Loucy (cell line): ENCODE measurements around the gene CFAP119.

Experiments
- H2AFZ ChIP-seq: fragments of 200-600 bp; sonication (generic); 2 replicates; pipeline ENCODE4 v1.6.0; 2016; ENCODE audit warnings: antibody characterized with exemption, mild to moderate bottlenecking, low read length, moderate library complexity
- H3F3A ChIP-seq: fragments of 200-600 bp; 2 replicates; pipeline ENCODE4 v1.6.0; 2016; ENCODE audit warnings: antibody characterized with exemption, low read depth, mild to moderate bottlenecking
- H3K27me3 ChIP-seq: fragments of 200-600 bp; sonication (generic); 2 replicates; pipeline ENCODE4 v1.6.1; 2014; ENCODE audit warnings: low read length, mild to moderate bottlenecking; ENCODE audit not compliant: insufficient read depth, poor library complexity, severe bottlenecking
- H3K36me3 ChIP-seq: fragments of 200-600 bp; sonication (generic); 2 replicates; pipeline ENCODE4 v1.6.1; 2016; ENCODE audit warnings: low read length; ENCODE audit not compliant: insufficient read depth
- H3K4me1 ChIP-seq: fragments of 200-600 bp; sonication (generic); 2 replicates; pipeline ENCODE4 v1.5.1; 2014; ENCODE audit warnings: low read length, mild to moderate bottlenecking; ENCODE audit not compliant: insufficient read depth, poor library complexity, severe bottlenecking
- H3K4me2 ChIP-seq: fragments of 200-600 bp; sonication (generic); 2 replicates; pipeline ENCODE4 v1.6.0; 2014; ENCODE audit warnings: antibody characterized with exemption, low read length, low read depth, mild to moderate bottlenecking; ENCODE audit not compliant: poor library complexity, severe bottlenecking
- H3K4me3 ChIP-seq: fragments of 200-600 bp; sonication (generic); 2 replicates; pipeline ENCODE4 v1.5.1; 2014; ENCODE audit warnings: low read length, mild to moderate bottlenecking, mixed read lengths; ENCODE audit not compliant: poor library complexity, severe bottlenecking
- H3K79me2 ChIP-seq: fragments of 200-600 bp; sonication (generic); 2 replicates; pipeline ENCODE4 v1.6.1; 2014; ENCODE audit warnings: low read length; ENCODE audit not compliant: insufficient read depth
- H3K9ac ChIP-seq: fragments of 200-600 bp; sonication (generic); 2 replicates; pipeline ENCODE4 v1.6.0; 2014; ENCODE audit warnings: mild to moderate bottlenecking, low read depth, low read length, moderate library complexity; ENCODE audit not compliant: poor library complexity, severe bottlenecking
- H3K9me2 ChIP-seq: fragments of 200-600 bp; sonication (generic); replicated peaks from 2 replicates; pipeline ENCODE4 v1.6.1; 2016; ENCODE audit warnings: low read depth, low read length, mixed read lengths
- H3K9me3 ChIP-seq: fragments of 200-600 bp; sonication (generic); 2 replicates; pipeline ENCODE4 v1.6.1; 2014; ENCODE audit warnings: mild to moderate bottlenecking, antibody characterized with exemption, low read length, low read depth; ENCODE audit not compliant: insufficient read depth
- H4K20me1 ChIP-seq: fragments of 200-600 bp; sonication (generic); 2 replicates; pipeline ENCODE4 v1.6.0; 2014; ENCODE audit warnings: antibody characterized with exemption, low read length, mild to moderate bottlenecking; ENCODE audit not compliant: insufficient read depth, poor library complexity, severe bottlenecking
- CTCF ChIP-seq: fragments of 200-600 bp; sonication (generic); conservative IDR thresholded peaks from 2 replicates; pipeline ENCODE4 v1.5.1; 2014; ENCODE audit warnings: mild to moderate bottlenecking, antibody characterized with exemption, low read length
- EZH2phosphoT487 ChIP-seq: fragments of 200-600 bp; IDR thresholded peaks from 2 replicates; pipeline ENCODE4 v1.6.1; 2018; ENCODE audit warnings: antibody characterized with exemption, mild to moderate bottlenecking, moderate library complexity, borderline replicate concordance

The CFAP119 gene

DNA sequence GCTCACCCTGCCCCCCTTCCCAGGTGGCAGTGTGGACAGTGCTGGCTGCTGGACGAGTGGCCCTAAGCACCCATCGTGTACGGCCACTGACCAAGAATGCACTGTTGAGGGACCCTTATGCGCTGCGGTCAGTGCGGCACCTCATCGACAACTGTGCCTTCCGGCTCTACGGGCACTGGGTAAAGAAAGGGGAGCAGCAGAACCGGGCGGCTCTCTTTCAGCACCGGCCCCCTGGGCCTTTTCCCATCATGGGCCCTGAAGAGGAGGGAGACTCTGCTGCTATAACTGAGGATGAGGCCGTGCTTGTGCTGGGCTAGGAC, 5.1 kb downstream of the CFAP119 start:
- Histone ChIP-seq H3K9ac (no peak overlapping the region), H3K4me2 (no peak overlapping the region), H3K9me3 (no peaks in the 10 kb centered on the region), H3K4me1 (peaks cover 6% of the 10 kb centered on the region), H3K36me3 (peaks cover 19% of the 10 kb centered on the region; the same call in 1 of the 2 replicates), H3F3A (no peaks in the 10 kb centered on the region), H3K79me2 (no peaks in the 10 kb centered on the region), H4K20me1 (no peaks in the 10 kb centered on the region), H3K27me3 (no peaks in the 10 kb centered on the region), H3K9me2 (no peaks in the 10 kb centered on the region), H2AFZ (no peak overlapping the region), H3K4me3 (no peak overlapping the region)
- TF ChIP-seq EZH2phosphoT487 (no peak), CTCF (no peak)

GRCh38 chr16:30755955-30756780, 5.7 kb downstream of the CFAP119 start:
- H3K9ac ChIP-seq, result no peak overlapping the region
- peaks cover 4% of the 10 kb centered on the region; the same call in 1 of the 2 replicates for H3K79me2 ChIP-seq
- H4K20me1 ChIP-seq, result no peaks in the 10 kb centered on the region
- no peak overlapping the region for H2AFZ ChIP-seq
- no peaks in the 10 kb centered on the region for H3K9me3 ChIP-seq
- H3F3A ChIP-seq, result no peaks in the 10 kb centered on the region
- H3K4me1 ChIP-seq, result peaks cover 6% of the 10 kb centered on the region
- no peak overlapping the region for H3K4me3 ChIP-seq
- no peaks in the 10 kb centered on the region for H3K27me3 ChIP-seq
- no peak overlapping the region for H3K4me2 ChIP-seq
- H3K36me3 ChIP-seq, result peaks cover 23% of the 10 kb centered on the region; the same call in 1 of the 2 replicates
- no peak for TF ChIP-seq CTCF
- no peak for TF ChIP-seq EZH2phosphoT487
- no peaks in the 10 kb centered on the region for H3K9me2 ChIP-seq

GRCh38 chr16:30753596-30753995, 8.3 kb downstream of the CFAP119 start:
- Histone ChIP-seq H3K4me2 (no peak overlapping the region), H2AFZ (no peak overlapping the region), H3K4me1 (peaks cover 13% of the 10 kb centered on the region), H3F3A (no peaks in the 10 kb centered on the region), H3K4me3 (no peak overlapping the region), H3K9ac (no peak overlapping the region), H3K27me3 (no peaks in the 10 kb centered on the region), H3K36me3 (peaks cover 27% of the 10 kb centered on the region; the same call in 1 of the 2 replicates), H3K9me2 (no peaks in the 10 kb centered on the region), H3K79me2 (peaks cover 30% of the 10 kb centered on the region), H4K20me1 (peaks cover 4% of the 10 kb centered on the region), H3K9me3 (no peaks in the 10 kb centered on the region)
- TF ChIP-seq EZH2phosphoT487, result no peak
- TF ChIP-seq CTCF, result no peak
